ENCODE measurements around the gene ZBTB7A. TPM values are rescaled to one million over a fixed set of nuclear protein-coding genes. Genes with fewer than 3 reads are reported as not detected.

Gene ZBTB7A
- total and polyA plus RNA-seq, 10 of the 15 experiments (the other 5 are each of a cell fraction or from before 2014, with no cell fraction given): 0.26 to 42.4 (median 4.5) TPM

DNA sequence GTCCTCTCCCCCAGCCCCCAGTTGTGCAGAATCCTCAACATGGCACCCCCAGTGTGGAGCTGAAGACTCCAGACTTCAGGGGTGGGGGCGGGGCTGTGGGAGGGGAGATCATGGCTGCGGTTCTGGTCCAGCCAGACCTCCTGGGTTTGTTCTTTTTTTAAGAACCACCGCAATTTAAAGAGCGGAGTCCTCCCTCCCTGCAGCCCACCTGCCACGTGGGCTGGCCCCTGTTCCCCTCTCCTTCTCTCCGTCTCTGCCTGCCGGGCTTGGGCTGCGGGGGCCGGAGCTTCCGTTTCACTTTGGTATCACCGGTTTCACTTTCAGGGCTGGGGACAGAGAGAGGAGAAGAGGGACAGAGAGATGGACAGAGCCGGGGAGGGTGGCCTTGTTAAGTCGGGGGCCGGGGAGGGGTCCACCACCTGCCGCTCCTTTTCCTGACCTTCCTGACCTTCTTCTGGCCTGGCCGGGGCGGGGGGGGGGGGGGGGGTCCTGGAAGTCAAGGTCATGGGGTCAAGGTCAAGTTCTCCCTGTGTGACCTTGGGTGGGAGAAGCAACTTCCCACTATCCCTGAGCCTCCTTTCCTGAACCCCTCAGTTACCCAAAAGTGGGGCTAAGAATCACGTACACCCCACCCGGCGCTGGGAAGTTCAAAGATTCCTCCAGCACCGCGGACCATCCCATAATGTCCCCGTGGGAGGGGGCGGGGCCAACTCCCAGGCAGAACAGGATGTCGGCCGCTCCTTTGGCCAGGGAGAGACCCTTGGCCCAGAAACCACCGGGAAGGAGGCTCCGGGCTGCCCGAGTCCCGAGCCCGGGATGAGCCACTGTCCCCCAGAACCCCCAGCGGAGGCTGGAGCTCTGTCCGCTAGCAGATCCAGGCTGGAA, 11.3 kb upstream of the ZBTB7A start (continued):
- TF ChIP-seq, protein P1, sequence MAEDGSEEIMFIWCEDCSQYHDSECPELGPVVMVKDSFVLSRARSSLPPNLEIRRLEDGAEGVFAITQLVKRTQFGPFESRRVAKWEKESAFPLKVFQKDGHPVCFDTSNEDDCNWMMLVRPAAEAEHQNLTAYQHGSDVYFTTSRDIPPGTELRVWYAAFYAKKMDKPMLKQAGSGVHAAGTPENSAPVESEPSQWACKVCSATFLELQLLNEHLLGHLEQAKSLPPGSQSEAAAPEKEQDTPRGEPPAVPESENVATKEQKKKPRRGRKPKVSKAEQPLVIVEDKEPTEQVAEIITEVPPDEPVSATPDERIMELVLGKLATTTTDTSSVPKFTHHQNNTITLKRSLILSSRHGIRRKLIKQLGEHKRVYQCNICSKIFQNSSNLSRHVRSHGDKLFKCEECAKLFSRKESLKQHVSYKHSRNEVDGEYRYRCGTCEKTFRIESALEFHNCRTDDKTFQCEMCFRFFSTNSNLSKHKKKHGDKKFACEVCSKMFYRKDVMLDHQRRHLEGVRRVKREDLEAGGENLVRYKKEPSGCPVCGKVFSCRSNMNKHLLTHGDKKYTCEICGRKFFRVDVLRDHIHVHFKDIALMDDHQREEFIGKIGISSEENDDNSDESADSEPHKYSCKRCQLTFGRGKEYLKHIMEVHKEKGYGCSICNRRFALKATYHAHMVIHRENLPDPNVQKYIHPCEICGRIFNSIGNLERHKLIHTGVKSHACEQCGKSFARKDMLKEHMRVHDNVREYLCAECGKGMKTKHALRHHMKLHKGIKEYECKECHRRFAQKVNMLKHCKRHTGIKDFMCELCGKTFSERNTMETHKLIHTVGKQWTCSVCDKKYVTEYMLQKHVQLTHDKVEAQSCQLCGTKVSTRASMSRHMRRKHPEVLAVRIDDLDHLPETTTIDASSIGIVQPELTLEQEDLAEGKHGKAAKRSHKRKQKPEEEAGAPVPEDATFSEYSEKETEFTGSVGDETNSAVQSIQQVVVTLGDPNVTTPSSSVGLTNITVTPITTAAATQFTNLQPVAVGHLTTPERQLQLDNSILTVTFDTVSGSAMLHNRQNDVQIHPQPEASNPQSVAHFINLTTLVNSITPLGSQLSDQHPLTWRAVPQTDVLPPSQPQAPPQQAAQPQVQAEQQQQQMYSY (CRISPR knock-in tag; IDR thresholded peaks at IDR 0.05): no peak
- TF ChIP-seq YY1 (IDR thresholded peaks at IDR 0.05; ENCODE audit: low read depth, low read length) (peak; percentile 42; the same call in 1 of the 2 replicates), POU2F2 (IDR thresholded peaks at IDR 0.05; ENCODE audit: borderline replicate concordance, low read depth, low read length) (0 out of 3 replicates have a peak, but pooled peaks have one; percentile 19), ASH2L (IDR thresholded peaks at IDR 0.05; ENCODE audit: borderline replicate concordance, low read depth) (no peak), ESRRA (IDR thresholded peaks at IDR 0.05; ENCODE audit: low read length) (peak; percentile 99), SIX5 (IDR thresholded peaks at IDR 0.05; ENCODE audit: low read depth, low read length, severe bottlenecking) (no peak), KDM1A (IDR thresholded peaks at IDR 0.05; ENCODE audit: borderline replicate concordance) (no peak), SUPT20H (IDR thresholded peaks at IDR 0.05; ENCODE audit: borderline replicate concordance, control insufficient read depth, low read depth, low read length) (no peak), NBN (IDR thresholded peaks at IDR 0.05) (no peak), ZSCAN29 (IDR thresholded peaks at IDR 0.05) (no peak), LARP7 (IDR thresholded peaks at IDR 0.05) (no peak), CREB1 (IDR thresholded peaks at IDR 0.05; ENCODE audit: low read depth) (peak; percentile 38; the same call in 1 of the 2 replicates), KLF5 (IDR thresholded peaks at IDR 0.05; ENCODE audit: partially characterized antibody) (no peak), TBL1XR1 (IDR thresholded peaks at IDR 0.05; ENCODE audit: low read depth, low read length) (0 out of 2 replicates have a peak, but pooled peaks have one; percentile 45), HDGF (IDR thresholded peaks at IDR 0.05) (no peak), NR2C2 (IDR thresholded peaks at IDR 0.05; ENCODE audit: borderline replicate concordance, control insufficient read depth, insufficient read length, low read depth) (no peak)
- TF ChIP-seq, protein P2, sequence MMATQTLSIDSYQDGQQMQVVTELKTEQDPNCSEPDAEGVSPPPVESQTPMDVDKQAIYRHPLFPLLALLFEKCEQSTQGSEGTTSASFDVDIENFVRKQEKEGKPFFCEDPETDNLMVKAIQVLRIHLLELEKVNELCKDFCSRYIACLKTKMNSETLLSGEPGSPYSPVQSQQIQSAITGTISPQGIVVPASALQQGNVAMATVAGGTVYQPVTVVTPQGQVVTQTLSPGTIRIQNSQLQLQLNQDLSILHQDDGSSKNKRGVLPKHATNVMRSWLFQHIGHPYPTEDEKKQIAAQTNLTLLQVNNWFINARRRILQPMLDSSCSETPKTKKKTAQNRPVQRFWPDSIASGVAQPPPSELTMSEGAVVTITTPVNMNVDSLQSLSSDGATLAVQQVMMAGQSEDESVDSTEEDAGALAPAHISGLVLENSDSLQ (IDR thresholded peaks at IDR 0.05): no peak
- TF ChIP-seq, protein P3, sequence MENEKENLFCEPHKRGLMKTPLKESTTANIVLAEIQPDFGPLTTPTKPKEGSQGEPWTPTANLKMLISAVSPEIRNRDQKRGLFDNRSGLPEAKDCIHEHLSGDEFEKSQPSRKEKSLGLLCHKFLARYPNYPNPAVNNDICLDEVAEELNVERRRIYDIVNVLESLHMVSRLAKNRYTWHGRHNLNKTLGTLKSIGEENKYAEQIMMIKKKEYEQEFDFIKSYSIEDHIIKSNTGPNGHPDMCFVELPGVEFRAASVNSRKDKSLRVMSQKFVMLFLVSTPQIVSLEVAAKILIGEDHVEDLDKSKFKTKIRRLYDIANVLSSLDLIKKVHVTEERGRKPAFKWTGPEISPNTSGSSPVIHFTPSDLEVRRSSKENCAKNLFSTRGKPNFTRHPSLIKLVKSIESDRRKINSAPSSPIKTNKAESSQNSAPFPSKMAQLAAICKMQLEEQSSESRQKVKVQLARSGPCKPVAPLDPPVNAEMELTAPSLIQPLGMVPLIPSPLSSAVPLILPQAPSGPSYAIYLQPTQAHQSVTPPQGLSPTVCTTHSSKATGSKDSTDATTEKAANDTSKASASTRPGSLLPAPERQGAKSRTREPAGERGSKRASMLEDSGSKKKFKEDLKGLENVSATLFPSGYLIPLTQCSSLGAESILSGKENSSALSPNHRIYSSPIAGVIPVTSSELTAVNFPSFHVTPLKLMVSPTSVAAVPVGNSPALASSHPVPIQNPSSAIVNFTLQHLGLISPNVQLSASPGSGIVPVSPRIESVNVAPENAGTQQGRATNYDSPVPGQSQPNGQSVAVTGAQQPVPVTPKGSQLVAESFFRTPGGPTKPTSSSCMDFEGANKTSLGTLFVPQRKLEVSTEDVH (IDR thresholded peaks at IDR 0.05; ENCODE audit: low read depth, partially characterized antibody): no peak
- TF ChIP-seq, protein P4, sequence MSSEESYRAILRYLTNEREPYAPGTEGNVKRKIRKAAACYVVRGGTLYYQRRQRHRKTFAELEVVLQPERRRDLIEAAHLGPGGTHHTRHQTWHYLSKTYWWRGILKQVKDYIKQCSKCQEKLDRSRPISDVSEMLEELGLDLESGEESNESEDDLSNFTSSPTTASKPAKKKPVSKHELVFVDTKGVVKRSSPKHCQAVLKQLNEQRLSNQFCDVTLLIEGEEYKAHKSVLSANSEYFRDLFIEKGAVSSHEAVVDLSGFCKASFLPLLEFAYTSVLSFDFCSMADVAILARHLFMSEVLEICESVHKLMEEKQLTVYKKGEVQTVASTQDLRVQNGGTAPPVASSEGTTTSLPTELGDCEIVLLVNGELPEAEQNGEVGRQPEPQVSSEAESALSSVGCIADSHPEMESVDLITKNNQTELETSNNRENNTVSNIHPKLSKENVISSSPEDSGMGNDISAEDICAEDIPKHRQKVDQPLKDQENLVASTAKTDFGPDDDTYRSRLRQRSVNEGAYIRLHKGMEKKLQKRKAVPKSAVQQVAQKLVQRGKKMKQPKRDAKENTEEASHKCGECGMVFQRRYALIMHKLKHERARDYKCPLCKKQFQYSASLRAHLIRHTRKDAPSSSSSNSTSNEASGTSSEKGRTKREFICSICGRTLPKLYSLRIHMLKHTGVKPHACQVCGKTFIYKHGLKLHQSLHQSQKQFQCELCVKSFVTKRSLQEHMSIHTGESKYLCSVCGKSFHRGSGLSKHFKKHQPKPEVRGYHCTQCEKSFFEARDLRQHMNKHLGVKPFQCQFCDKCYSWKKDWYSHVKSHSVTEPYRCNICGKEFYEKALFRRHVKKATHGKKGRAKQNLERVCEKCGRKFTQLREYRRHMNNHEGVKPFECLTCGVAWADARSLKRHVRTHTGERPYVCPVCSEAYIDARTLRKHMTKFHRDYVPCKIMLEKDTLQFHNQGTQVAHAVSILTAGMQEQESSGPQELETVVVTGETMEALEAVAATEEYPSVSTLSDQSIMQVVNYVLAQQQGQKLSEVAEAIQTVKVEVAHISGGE (CRISPR knock-in tag; IDR thresholded peaks at IDR 0.05): no peak

Measured in GM12878 (cell line).